K562 (cell line): ENCODE results near the gene SDC3. TPM values are rescaled to one million over a fixed set of nuclear protein-coding genes. Genes with fewer than 3 reads are reported as not detected.

ENCODE experiments used
- ATAC-seq: fragments of 200-7000 bp; cut with Tn5 transposase; 3 replicates; pipeline ENCODE4 v1.9.1; 2020; ENCODE audit warnings: moderate library complexity
- BruUV-seq: library from RNA; stranded (reverse); fragments of 400-500 nt; replicated peaks from 2 replicates; lab custom pipeline; 2021; lab: Mats Ljungman, UMichigan
- CTCF ChIA-PET: fragments of 300-600 bp; formaldehyde crosslinking; extraction: SDS; loops from one replicate; lab custom pipeline; 2021; ENCODE audit warnings: low intra/inter-chr PET ratio; lab: Yijun Ruan, JAX
- POLR2A ChIA-PET: fragments of 300-600, 350-650 bp; sonication (Branson Sonifier 250); formaldehyde crosslinking; extraction: SDS; loops from one replicate; lab custom pipeline; 2021; ENCODE audit warnings: antibody characterized with exemption, inconsistent platforms; lab: Yijun Ruan, JAX
- DNase-seq, 4 experiments: peaks; one replicate each; pipeline versions ENCODE4 v3.0.0 to v3.0.0-alpha.2; 2011 to 2018; ENCODE audit warnings: low spot score in 3 of 4, mixed read lengths in 3 of 4; ENCODE audit errors: extremely low read depth in 1 of 4
- FAIRE-seq: peaks from 2 replicates; lab custom pipeline; 2011; peaks lifted over from hg19 to GRCh38; lab: Jason Lieb, UNC
- H2AFZ ChIP-seq: 2 replicates; pipeline ENCODE4 v1.6.0; 2011; ENCODE audit warnings: low read depth, low read length, control low read depth, inconsistent platforms
- H3K27ac ChIP-seq: fragments of 200-600 bp; 3 replicates; pipeline ENCODE4 v1.8.0; 2011; ENCODE audit warnings: low read depth, mild to moderate bottlenecking, control low read depth, inconsistent platforms, low read length, moderate library complexity, mixed read lengths; ENCODE audit errors: extremely low read depth
- H3K27me3 ChIP-seq, 2 experiments: fragments of 300-600 bp in 1 of 2; 2 replicates in 1 of 2; 3 replicates in 1 of 2; pipeline versions ENCODE4 v1.6.0 to v1.8.0; 2011; ENCODE audit warnings: inconsistent platforms in 2 of 2, low read length in 2 of 2, mild to moderate bottlenecking in 1 of 2, mixed read lengths in 1 of 2, moderate library complexity in 1 of 2; ENCODE audit not compliant: control insufficient read depth in 2 of 2, insufficient read depth in 2 of 2
- H3K36me3 ChIP-seq: fragments of 300-600 bp; 3 replicates; pipeline ENCODE4 v1.8.0; 2011; ENCODE audit warnings: mild to moderate bottlenecking, low read length, inconsistent platforms; ENCODE audit not compliant: control insufficient read depth, insufficient read depth
- H3K4me1 ChIP-seq, 2 experiments: fragments of 200-600 bp in 1 of 2; replicated peaks in 1 of 2; 2 replicates in 1 of 2; 3 replicates in 1 of 2; pipeline versions ENCODE4 v1.5.1 to v1.8.0; 2011; ENCODE audit warnings: inconsistent platforms in 2 of 2, low read length in 2 of 2, mild to moderate bottlenecking in 1 of 2, mixed read lengths in 1 of 2, moderate library complexity in 1 of 2; ENCODE audit not compliant: control insufficient read depth in 2 of 2, insufficient read depth in 2 of 2
- H3K4me2 ChIP-seq: 2 replicates; pipeline ENCODE4 v1.6.1; 2011; ENCODE audit warnings: low read length, control low read depth, inconsistent platforms, mixed read lengths; ENCODE audit not compliant: insufficient read depth
- H3K4me3 ChIP-seq: fragments of 200-600 bp; sonication (generic), shearing (Covaris generic); 2 replicates; pipeline ENCODE4 v1.5.1; 2016; ENCODE audit warnings: control low read depth, inconsistent platforms
- H3K79me2 ChIP-seq: fragments of 200-600 bp; 3 replicates; pipeline ENCODE4 v1.8.0; 2011; ENCODE audit warnings: low read length, inconsistent platforms; ENCODE audit not compliant: control insufficient read depth, insufficient read depth
- H3K9ac ChIP-seq, 2 experiments: 2 replicates each; pipeline versions ENCODE4 v1.6.0 to v1.6.1; 2011; ENCODE audit warnings: low read depth in 2 of 2, low read length in 2 of 2, control low read depth in 1 of 2, inconsistent platforms in 1 of 2, mild to moderate bottlenecking in 1 of 2, mixed read lengths in 1 of 2; ENCODE audit not compliant: insufficient read depth in 1 of 2
- H3K9me1 ChIP-seq: one replicate; pipeline ENCODE4 v1.6.0; 2011; ENCODE audit warnings: inconsistent platforms, mild to moderate bottlenecking, low read length, moderate library complexity; ENCODE audit not compliant: control insufficient read depth, insufficient read depth
- H3K9me3 ChIP-seq: replicated peaks from 2 replicates; pipeline ENCODE4 v1.5.1; 2011; ENCODE audit warnings: low read depth, low read length, inconsistent platforms; ENCODE audit not compliant: control insufficient read depth, insufficient read depth
- H4K20me1 ChIP-seq: replicated peaks from 2 replicates; pipeline ENCODE4 v1.6.1; 2011; ENCODE audit warnings: low read length, inconsistent platforms, mixed read lengths; ENCODE audit not compliant: control insufficient read depth, insufficient read depth
- ATF1 ChIP-seq, 2 experiments: fragments of 450-650 bp in 1 of 2; IDR thresholded peaks; 2 replicates each; pipeline ENCODE4 v1.6.1; 2016; ENCODE audit warnings: missing compliant biosample characterization in 1 of 2, missing genetic modification characterization in 1 of 2
- EGR1 ChIP-seq: fragments of 450-650 bp; conservative IDR thresholded peaks from 2 replicates; pipeline ENCODE4 v1.6.1; 2017; ENCODE audit warnings: mild to moderate bottlenecking
- GTF2B ChIP-seq: IDR thresholded peaks from 2 replicates; pipeline ENCODE4 v1.6.1; 2011; ENCODE audit not compliant: insufficient read length; ENCODE audit errors: extremely low read depth
- MITF ChIP-seq: IDR thresholded peaks from 2 replicates; pipeline ENCODE4 v1.6.1; 2014; ENCODE audit warnings: antibody characterized with exemption
- MLLT1 ChIP-seq, 2 experiments: fragments of 450-650 bp; IDR thresholded peaks; 2 replicates each; pipeline ENCODE4 v1.6.1; 2016
- POLR2G ChIP-seq: fragments of 200-400 bp; formaldehyde crosslinking; IDR thresholded peaks from 2 replicates; pipeline ENCODE4 v1.6.1; 2017; ENCODE audit warnings: low read depth, mild to moderate bottlenecking, antibody characterized with exemption, low read length, moderate library complexity
- ZBTB7A ChIP-seq: IDR thresholded peaks from 2 replicates; pipeline ENCODE4 v1.6.1; 2011; ENCODE audit warnings: low read depth, mild to moderate bottlenecking, low read length, moderate library complexity, borderline replicate concordance; ENCODE audit not compliant: control insufficient read depth
- ZMIZ1 ChIP-seq, 2 experiments: fragments of 150-350 bp in 1 of 2; IDR thresholded peaks; 2 replicates each; pipeline ENCODE4 v1.6.1; 2012 to 2016; ENCODE audit warnings: low read depth in 2 of 2, low read length in 2 of 2, mild to moderate bottlenecking in 1 of 2, moderate library complexity in 1 of 2
- ZNF384 ChIP-seq: IDR thresholded peaks from 2 replicates; pipeline ENCODE4 v1.6.1; 2012; ENCODE audit warnings: low read depth, low read length, improper control_type of control experiment
- WGBS: fragments of 100-300 bp; shearing (Covaris generic); methylation state at CpG from one replicate; pipeline ENCODE4 v1.1.6; 2016; ENCODE audit warnings: low coverage, mixed read lengths; ENCODE audit not compliant: insufficient coverage; ENCODE audit errors: missing lambda C conversion rate; 5-methylcytosine and 5-hydroxymethylcytosine counted together
- in situ Hi-C: fragments of 300-500 bp; cut with MboI; formaldehyde crosslinking; loops from 4 replicates; pipeline ENCODE4 v1.15.0; 2018; ENCODE audit warnings: inconsistent platforms, mixed read lengths
- intact Hi-C: fragments of 100-400 bp; cut with micrococcal nuclease; formaldehyde crosslinking; loops from 2 replicates; pipeline ENCODE4 v1.14.2; 2022
- polyA plus RNA-seq, 8 experiments: library from polyadenylated mRNA; depleted of rRNA in 4 of 8; stranded (reverse) in 5 of 8; unstranded in 3 of 8; fragments of >200 nt; fragmentation: Nextera tagmentation in 2 of 8; fragmentation: Illumina TruSeq in 1 of 8; extraction: Ambion mirVana in 2 of 8; extraction: Trizol in 1 of 8; gene quantifications; 2 replicates each; pipeline versions ENCODE4 v1.2.1 to v1.2.3, GENCODE V29; 2011 to 2014; ENCODE audit warnings: inconsistent platforms in 1 of 8, missing spikeins in 1 of 8
- total RNA-seq, 7 experiments: library from RNA; depleted of rRNA in 6 of 7; stranded (reverse); fragments of >200 nt in 6 of 7; fragmentation: Illumina TruSeq in 2 of 7; extraction: Trizol in 2 of 7; gene quantifications; 2 replicates each; pipeline versions ENCODE4 v1.2.1 to v1.2.3, GENCODE V29; 2011 to 2021; ENCODE audit warnings: low replicate concordance in 1 of 7

SDC3 gene
- total and polyA plus RNA-seq, 9 of the 15 experiments (the other 6 are each of a cell fraction or from before 2014, with no cell fraction given) = 0.38 to 44.1 (median 12.1) TPM

GRCh38 chr1:30886710-30887428, 21.7 kb downstream of the SDC3 start (continued):
- TF ChIP-seq ZNF384 (no peak), MLLT1 (IDR thresholded peaks at IDR 0.05) (no peak)

- POLR2A ChIA-PET = interaction anchor here (0.5 to 4.8 kb wide), 8 partner anchors 9 to 1933 kb away, joined by 3 to 33 read pairs (median 4); no protein-coding TSS in a partner anchor
- Histone ChIP-seq H3K79me2 (0 out of 3 replicates have a peak, but pooled peaks cover 4% of the 10 kb centered on the region), H2AFZ (no peak overlapping the region), H3K36me3 (no peaks in the 10 kb centered on the region), H3K27me3 (no peaks in the 10 kb centered on the region), H3K27ac (no peak overlapping the region), H3K9ac (peak overlapping the region in 1 of 2 experiments; percentile 39; a peak in 2 of 4 replicates), H3K4me2 (no peak overlapping the region), H3K9me1 (no peaks in the 10 kb centered on the region), H3K9me3 (no peaks in the 10 kb centered on the region), H3K4me3 (no peak overlapping the region), H3K4me1 (peaks cover 28 to 37% of the 10 kb centered on the region in 2 experiments), H4K20me1 (peaks cover 15% of the 10 kb centered on the region; the same call in 1 of the 2 replicates)
- in situ Hi-C loops = no loop called here
- no TSS peak for BruUV-seq
- 59% methylated on average over 16 of the region's 17 CpGs for WGBS
- CTCF ChIA-PET = no interaction called here
- no peak for FAIRE-seq
- DNase-seq = peak in 2 of 4 experiments; percentile 45 to 47
- ATAC-seq = no peak
- intact Hi-C loops = no loop called here
- TF ChIP-seq ZMIZ1 (IDR thresholded peaks at IDR 0.05; ENCODE audit: low read depth in 2 of 2, low read length in 2 of 2) (no peak), POLR2G (peak; percentile 44; the same call in 1 of the 2 replicates), MITF (no peak), ZBTB7A (peak; percentile 29; the same call in 1 of the 2 replicates), ATF1 (CRISPR knock-in tag; IDR thresholded peaks at IDR 0.05) (no peak), ATF1 (tag; IDR thresholded peaks at IDR 0.05) (no peak), EGR1 (peak; percentile 59), GTF2B (no peak)
Observed at GRCh38 chr1:30885570-30886522, 22.7 kb downstream of the SDC3 start.
